IMR-90 (cell line): ENCODE data around the gene MPP2. TPM values are rescaled to one million over a fixed set of nuclear protein-coding genes. Genes with fewer than 3 reads are reported as not detected.

Source experiments
- ATAC-seq: fragments of 200-7000 bp; cut with Tn5 transposase; 2 replicates; pipeline ENCODE4 v1.9.1; 2020; ENCODE audit warnings: low read depth, mild to moderate bottlenecking, moderate library complexity
- BruUV-seq: library from RNA; stranded (reverse); fragments of 400-500 nt; replicated peaks from 2 replicates; lab custom pipeline; 2021; lab: Mats Ljungman, UMichigan
- CTCF ChIA-PET: fragments of 300-600 bp; formaldehyde crosslinking; extraction: SDS; loops from one replicate; lab custom pipeline; 2021; ENCODE audit warnings: antibody characterized with exemption; lab: Yijun Ruan, JAX
- POLR2A ChIA-PET: fragments of 300-600 bp; sonication (Branson Sonifier 250); formaldehyde crosslinking; loops from one replicate; lab custom pipeline; 2022; ENCODE audit warnings: antibody characterized with exemption; ENCODE audit not compliant: unreplicated experiment; lab: Charles Lee
- DNase-seq: peaks from one replicate; pipeline ENCODE4 v3.0.0; 2013
- H2AFZ ChIP-seq: replicated peaks from 2 replicates; pipeline ENCODE3; 2013; ENCODE audit warnings: low read length, mild to moderate bottlenecking; ENCODE audit not compliant: poor library complexity
- H2AK5ac ChIP-seq: 2 replicates; pipeline ENCODE4 v1.6.1; 2013; ENCODE audit warnings: low read depth, low read length, inconsistent platforms
- H2AK9ac ChIP-seq: replicated peaks from 2 replicates; pipeline ENCODE3; 2013; ENCODE audit warnings: mild to moderate bottlenecking, low read depth, low read length, moderate library complexity; ENCODE audit not compliant: poor library complexity
- H2BK120ac ChIP-seq: 2 replicates; pipeline ENCODE4 v1.6.1; 2013; ENCODE audit warnings: low read depth, low read length, inconsistent platforms
- H2BK15ac ChIP-seq: 3 replicates; pipeline ENCODE4 v1.6.1; 2013; ENCODE audit warnings: low read depth, low read length, inconsistent platforms
- H2BK20ac ChIP-seq: 2 replicates; pipeline ENCODE4 v1.6.1; 2013; ENCODE audit warnings: low read depth, mild to moderate bottlenecking, inconsistent platforms, low read length, moderate library complexity
- H2BK5ac ChIP-seq: 2 replicates; pipeline ENCODE4 v1.6.1; 2013; ENCODE audit warnings: mild to moderate bottlenecking, low read depth, low read length, inconsistent platforms; ENCODE audit not compliant: poor library complexity, severe bottlenecking
- H3K14ac ChIP-seq: replicated peaks from 2 replicates; pipeline ENCODE4 v1.6.1; 2013; ENCODE audit warnings: low read depth, low read length, inconsistent platforms
- H3K18ac ChIP-seq: 2 replicates; pipeline ENCODE4 v1.6.1; 2013; ENCODE audit warnings: low read depth, low read length, control low read depth
- H3K23ac ChIP-seq: 2 replicates; pipeline ENCODE4 v1.6.1; 2013; ENCODE audit warnings: low read depth, low read length, inconsistent platforms
- H3K27ac ChIP-seq: 2 replicates; pipeline ENCODE4 v1.5.1; 2013; ENCODE audit warnings: mild to moderate bottlenecking, control low read depth, low read length; ENCODE audit not compliant: insufficient read depth
- H3K27me3 ChIP-seq: 2 replicates; pipeline ENCODE4 v1.6.1; 2013; ENCODE audit warnings: low read length; ENCODE audit not compliant: control insufficient read depth, insufficient read depth
- H3K36me3 ChIP-seq: 2 replicates; pipeline ENCODE4 v1.6.1; 2013; ENCODE audit warnings: low read length, mixed read lengths; ENCODE audit not compliant: control insufficient read depth, insufficient read depth
- H3K4ac ChIP-seq: 2 replicates; pipeline ENCODE4 v1.6.1; 2013; ENCODE audit warnings: low read depth, low read length, inconsistent platforms
- H3K4me1 ChIP-seq: 2 replicates; pipeline ENCODE4 v1.6.1; 2013; ENCODE audit warnings: low read length, mixed read lengths; ENCODE audit not compliant: control insufficient read depth, insufficient read depth
- H3K4me2 ChIP-seq: 2 replicates; pipeline ENCODE4 v1.6.1; 2013; ENCODE audit warnings: low read depth, mild to moderate bottlenecking, control low read depth, low read length, moderate library complexity
- H3K4me3 ChIP-seq: 2 replicates; pipeline ENCODE4 v1.5.1; 2013; ENCODE audit warnings: low read depth, mild to moderate bottlenecking, control low read depth, low read length, moderate library complexity; ENCODE audit not compliant: insufficient read depth
- H3K56ac ChIP-seq: 2 replicates; pipeline ENCODE4 v1.6.1; 2013; ENCODE audit warnings: low read length, inconsistent platforms; ENCODE audit not compliant: insufficient read depth; ENCODE audit errors: extremely low read depth
- H3K79me1 ChIP-seq, 2 experiments: 2 replicates each; pipeline ENCODE4 v1.6.1; 2013; ENCODE audit warnings: low read length in 2 of 2, inconsistent platforms in 1 of 2, low read depth in 1 of 2
- H3K9ac ChIP-seq: 2 replicates; pipeline ENCODE4 v1.6.1; 2013; ENCODE audit warnings: low read depth, low read length, control low read depth
- H3K9me1 ChIP-seq: 2 replicates; pipeline ENCODE4 v1.6.1; 2013; ENCODE audit warnings: low read length, inconsistent platforms; ENCODE audit not compliant: insufficient read depth
- H3K9me3 ChIP-seq: 2 replicates; pipeline ENCODE4 v1.6.1; 2013; ENCODE audit warnings: low read length; ENCODE audit not compliant: control insufficient read depth, insufficient read depth
- H4K20me1 ChIP-seq: 2 replicates; pipeline ENCODE4 v1.6.1; 2013; ENCODE audit warnings: low read length, inconsistent platforms; ENCODE audit not compliant: insufficient read depth
- H4K5ac ChIP-seq: 2 replicates; pipeline ENCODE4 v1.6.1; 2013; ENCODE audit warnings: mild to moderate bottlenecking, low read depth, low read length, control low read depth
- H4K8ac ChIP-seq, 2 experiments: 2 replicates each; pipeline ENCODE4 v1.6.1; 2013; ENCODE audit warnings: low read depth in 2 of 2, low read length in 2 of 2, control low read depth in 1 of 2, inconsistent platforms in 1 of 2
- H4K91ac ChIP-seq: 2 replicates; pipeline ENCODE4 v1.6.1; 2013; ENCODE audit warnings: low read depth, low read length, inconsistent platforms; ENCODE audit not compliant: insufficient read depth
- BHLHE40 ChIP-seq: fragments of 150-350 bp; IDR thresholded peaks from 2 replicates; pipeline ENCODE4 v1.6.1; 2016; ENCODE audit warnings: mild to moderate bottlenecking, low read depth, low read length
- CHD1 ChIP-seq: IDR thresholded peaks from 2 replicates; pipeline ENCODE4 v1.6.1; 2012; ENCODE audit warnings: low read depth, low read length, improper control_type of control experiment
- CTCF ChIP-seq: conservative IDR thresholded peaks from 2 replicates; pipeline ENCODE4 v1.5.1; 2012; ENCODE audit warnings: mild to moderate bottlenecking, low read depth, low read length, improper control_type of control experiment
- ELK1 ChIP-seq: fragments of 150-350 bp; IDR thresholded peaks from 2 replicates; pipeline ENCODE4 v1.6.1; 2016; ENCODE audit warnings: low read depth, mild to moderate bottlenecking, low read length, moderate library complexity, borderline replicate concordance
- FOS ChIP-seq: fragments of 150-350 bp; IDR thresholded peaks from 2 replicates; pipeline ENCODE4 v1.6.1; 2016; ENCODE audit warnings: low read depth, low read length
- MAFK ChIP-seq: IDR thresholded peaks from 2 replicates; pipeline ENCODE4 v1.6.1; 2012; ENCODE audit warnings: low read depth, low read length, improper control_type of control experiment
- MAZ ChIP-seq: IDR thresholded peaks from 2 replicates; pipeline ENCODE4 v1.6.1; 2012; ENCODE audit warnings: low read depth, mild to moderate bottlenecking, low read length, improper control_type of control experiment, moderate library complexity, borderline replicate concordance
- NFE2L2 ChIP-seq: fragments of 150-350 bp; IDR thresholded peaks from 2 replicates; pipeline ENCODE4 v1.6.1; 2016; ENCODE audit warnings: low read depth, mild to moderate bottlenecking, low read length
- RCOR1 ChIP-seq: IDR thresholded peaks from 2 replicates; pipeline ENCODE4 v1.6.1; 2012; ENCODE audit warnings: mild to moderate bottlenecking, low read length, improper control_type of control experiment; ENCODE audit not compliant: insufficient replicate concordance
- RFX5 ChIP-seq: IDR thresholded peaks from 2 replicates; pipeline ENCODE4 v1.8.0; 2012; ENCODE audit warnings: low read depth, mild to moderate bottlenecking, low read length, moderate library complexity
- SMC3 ChIP-seq: fragments of 150-350 bp; IDR thresholded peaks from 2 replicates; pipeline ENCODE4 v1.6.1; 2016; ENCODE audit warnings: low read depth, mild to moderate bottlenecking, antibody characterized with exemption, low read length, moderate library complexity
- USF2 ChIP-seq: fragments of 150-350 bp; IDR thresholded peaks from 2 replicates; pipeline ENCODE4 v1.6.1; 2017; ENCODE audit warnings: mild to moderate bottlenecking, antibody characterized with exemption, low read length, low read depth
- WGBS, 2 experiments: methylation state at CpG; one replicate each; pipeline versions ENCODE4 v1.1.5 to v1.1.7; 2013; ENCODE audit warnings: missing lambda C conversion rate in 2 of 2; ENCODE audit not compliant: insufficient read length in 1 of 2; ENCODE audit errors: extremely low coverage in 2 of 2; 5-methylcytosine and 5-hydroxymethylcytosine counted together
- dilution Hi-C: fragments of 300-500 bp; cut with HindIII; formaldehyde crosslinking; loops from one replicate; pipeline ENCODE4 v1.14.3; 2018; ENCODE audit warnings: low sequenced_read_pairs; ENCODE audit not compliant: unreplicated experiment
- in situ Hi-C: fragments of 300-500 bp; cut with MboI; formaldehyde crosslinking; loops from 3 replicates; pipeline ENCODE4 v1.14.3; 2019; ENCODE audit warnings: low sequenced_read_pairs, inconsistent platforms, mixed read lengths
- intact Hi-C: fragments of 100-400 bp; cut with micrococcal nuclease; formaldehyde crosslinking; loops from 2 replicates; pipeline ENCODE4 v1.10.0; 2022
- polyA plus RNA-seq, 3 experiments: library from polyadenylated mRNA; depleted of rRNA; stranded (reverse); fragments of >200 nt; gene quantifications; 2 replicates each; pipeline ENCODE4 v1.2.3, GENCODE V29; 2012; ENCODE audit warnings: low replicate concordance in 1 of 3
- total RNA-seq: library from RNA; depleted of rRNA; stranded (reverse); fragments of >200 nt; gene quantifications from 2 replicates; pipeline ENCODE4 v1.2.3, GENCODE V29; 2012

MPP2 gene
- total and polyA plus RNA-seq, 2 of the 4 experiments (the other 2 are of a cell fraction) = 3.2 to 3.8 TPM

GRCh38 chr17:43907425-43907981, at the start of gene MPP2 (continued):
- TF ChIP-seq USF2 (no peak), RFX5 (no peak)

- no peak overlapping the region for H3K23ac ChIP-seq
- POLR2A ChIA-PET = no interaction called here
- no peak overlapping the region for H3K4ac ChIP-seq
- H3K36me3 ChIP-seq = no peaks in the 10 kb centered on the region
- no peak overlapping the region for H3K27ac ChIP-seq
- CTCF ChIA-PET = no interaction called here
- in situ Hi-C loops = no loop called here
- no peak overlapping the region for H2BK15ac ChIP-seq
- H3K56ac ChIP-seq = no peak overlapping the region
- no peak overlapping the region for H2BK20ac ChIP-seq
- H3K4me3 ChIP-seq = no peak overlapping the region
- DNase-seq = no peak
- no peaks in the 10 kb centered on the region for H3K9me1 ChIP-seq
- no peak overlapping the region for H2BK5ac ChIP-seq
- H4K20me1 ChIP-seq = 0 out of 2 replicates have a peak, but pooled peaks cover 6% of the 10 kb centered on the region
- no peak overlapping the region for H4K5ac ChIP-seq
- H3K79me1 ChIP-seq = no peaks in the 10 kb centered on the region
- H3K18ac ChIP-seq = no peak overlapping the region
- intact Hi-C loops = no loop called here
- no peak overlapping the region for H3K14ac ChIP-seq
- H2BK120ac ChIP-seq = no peak overlapping the region
- no peak overlapping the region for H3K9ac ChIP-seq
- peaks cover 57% of the 10 kb centered on the region for H3K27me3 ChIP-seq
- no peak overlapping the region for H4K91ac ChIP-seq
- no peak overlapping the region for H4K8ac ChIP-seq
- H3K9me3 ChIP-seq = peaks cover 3% of the 10 kb centered on the region; the same call in 1 of the 2 replicates
- H3K4me1 ChIP-seq = no peaks in the 10 kb centered on the region
- no peak overlapping the region for H3K4me2 ChIP-seq
- no peak for ATAC-seq
- BruUV-seq = no TSS peak
- no peak overlapping the region for H2AK9ac ChIP-seq
- dilution Hi-C loops = no loop called here
- H2AFZ ChIP-seq = no peak overlapping the region
- no peak overlapping the region for H2AK5ac ChIP-seq
- WGBS, 2 experiments = no CpG with 5 or more reads among the region's 8 CpGs
- TF ChIP-seq MAZ (no peak), CTCF (no peak), NFE2L2 (no peak), ELK1 (no peak), CHD1 (no peak), RCOR1 (no peak), FOS (no peak), BHLHE40 (no peak), MAFK (no peak), SMC3 (no peak), USF2 (no peak)
Measured at GRCh38 chr17:43956222-43956621, 48.9 kb upstream of the MPP2 start.
